GM06990 (cell line): ENCODE measurements around the gene LAMC2.

ENCODE experiments used
- DNase-seq: peaks from one replicate; pipeline ENCODE4 v3.0.0-alpha.2; 2011; ENCODE audit not compliant: insufficient read length; ENCODE audit errors: extremely low read depth
- H3K27me3 ChIP-seq: replicated peaks from 2 replicates; pipeline ENCODE4 v1.6.0; 2011; ENCODE audit warnings: low read length; ENCODE audit not compliant: control insufficient read depth, insufficient read depth
- H3K36me3 ChIP-seq: 2 replicates; pipeline ENCODE4 v1.5.1; 2011; ENCODE audit warnings: low read length; ENCODE audit not compliant: control insufficient read depth, insufficient read depth
- H3K4me3 ChIP-seq: replicated peaks from 2 replicates; pipeline ENCODE4 v1.5.1; 2011; ENCODE audit warnings: low read depth, mild to moderate bottlenecking, control low read depth, low read length
- TF ChIP-seq, protein P1 (sequence below): IDR thresholded peaks from 2 replicates; pipeline ENCODE4 v1.5.1; 2011; ENCODE audit warnings: low read length, control low read depth, mild to moderate bottlenecking, inconsistent platforms; ENCODE audit not compliant: insufficient read depth, poor library complexity, severe bottlenecking

The LAMC2 gene

DNA sequence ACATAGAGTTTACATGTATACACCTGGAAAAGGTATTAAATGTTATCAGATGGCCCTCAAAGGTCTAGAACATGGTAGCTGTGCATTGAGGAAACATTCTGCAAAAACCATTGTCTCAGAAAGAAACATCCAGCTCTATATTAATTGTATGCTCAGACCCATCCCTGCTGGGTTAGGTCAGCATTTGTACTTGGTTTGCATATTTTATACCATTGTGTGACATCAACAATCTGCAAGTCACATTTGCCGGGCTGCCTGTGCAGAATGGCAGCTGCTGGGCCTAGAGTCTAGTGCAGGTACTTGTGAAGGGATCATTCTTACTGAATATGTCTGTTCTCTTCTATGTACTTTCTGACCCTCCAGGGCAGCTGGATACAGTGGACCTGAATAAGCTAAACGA lies 43.9 kb upstream of the LAMC2 start:
- H3K27me3 ChIP-seq, result no peaks in the 10 kb centered on the region
- DNase-seq, result no peak
- no peak overlapping the region for H3K4me3 ChIP-seq
- H3K36me3 ChIP-seq, result peaks cover 2% of the 10 kb centered on the region; the same call in 1 of the 2 replicates
- TF ChIP-seq, protein P1, sequence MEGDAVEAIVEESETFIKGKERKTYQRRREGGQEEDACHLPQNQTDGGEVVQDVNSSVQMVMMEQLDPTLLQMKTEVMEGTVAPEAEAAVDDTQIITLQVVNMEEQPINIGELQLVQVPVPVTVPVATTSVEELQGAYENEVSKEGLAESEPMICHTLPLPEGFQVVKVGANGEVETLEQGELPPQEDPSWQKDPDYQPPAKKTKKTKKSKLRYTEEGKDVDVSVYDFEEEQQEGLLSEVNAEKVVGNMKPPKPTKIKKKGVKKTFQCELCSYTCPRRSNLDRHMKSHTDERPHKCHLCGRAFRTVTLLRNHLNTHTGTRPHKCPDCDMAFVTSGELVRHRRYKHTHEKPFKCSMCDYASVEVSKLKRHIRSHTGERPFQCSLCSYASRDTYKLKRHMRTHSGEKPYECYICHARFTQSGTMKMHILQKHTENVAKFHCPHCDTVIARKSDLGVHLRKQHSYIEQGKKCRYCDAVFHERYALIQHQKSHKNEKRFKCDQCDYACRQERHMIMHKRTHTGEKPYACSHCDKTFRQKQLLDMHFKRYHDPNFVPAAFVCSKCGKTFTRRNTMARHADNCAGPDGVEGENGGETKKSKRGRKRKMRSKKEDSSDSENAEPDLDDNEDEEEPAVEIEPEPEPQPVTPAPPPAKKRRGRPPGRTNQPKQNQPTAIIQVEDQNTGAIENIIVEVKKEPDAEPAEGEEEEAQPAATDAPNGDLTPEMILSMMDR, result no peak

DNA sequence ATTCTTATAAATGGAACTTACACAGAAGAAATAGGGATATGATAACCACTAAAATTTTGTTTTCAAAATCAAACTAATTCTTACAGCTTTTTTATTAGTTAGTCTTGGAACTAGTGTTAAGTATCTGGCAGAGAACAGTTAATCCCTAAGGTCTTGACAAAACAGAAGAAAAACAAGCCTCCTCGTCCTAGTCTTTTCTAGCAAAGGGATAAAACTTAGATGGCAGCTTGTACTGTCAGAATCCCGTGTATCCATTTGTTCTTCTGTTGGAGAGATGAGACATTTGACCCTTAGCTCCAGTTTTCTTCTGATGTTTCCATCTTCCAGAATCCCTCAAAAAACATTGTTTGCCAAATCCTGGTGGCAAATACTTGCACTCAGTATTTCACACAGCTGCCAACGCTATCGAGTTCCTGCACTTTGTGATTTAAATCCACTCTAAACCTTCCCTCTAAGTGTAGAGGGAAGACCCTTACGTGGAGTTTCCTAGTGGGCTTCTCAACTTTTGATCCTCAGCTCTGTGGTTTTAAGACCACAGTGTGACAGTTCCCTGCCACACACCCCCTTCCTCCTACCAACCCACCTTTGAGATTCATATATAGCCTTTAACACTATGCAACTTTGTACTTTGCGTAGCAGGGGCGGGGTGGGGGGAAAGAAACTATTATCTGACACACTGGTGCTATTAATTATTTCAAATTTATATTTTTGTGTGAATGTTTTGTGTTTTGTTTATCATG lies 42.3 kb upstream of the LAMC2 start:
- peaks cover 2% of the 10 kb centered on the region; the same call in 1 of the 2 replicates for H3K36me3 ChIP-seq
- H3K4me3 ChIP-seq, result no peak overlapping the region
- TF ChIP-seq, protein P1, result no peak
- no peaks in the 10 kb centered on the region for H3K27me3 ChIP-seq
- DNase-seq, result no peak

DNA sequence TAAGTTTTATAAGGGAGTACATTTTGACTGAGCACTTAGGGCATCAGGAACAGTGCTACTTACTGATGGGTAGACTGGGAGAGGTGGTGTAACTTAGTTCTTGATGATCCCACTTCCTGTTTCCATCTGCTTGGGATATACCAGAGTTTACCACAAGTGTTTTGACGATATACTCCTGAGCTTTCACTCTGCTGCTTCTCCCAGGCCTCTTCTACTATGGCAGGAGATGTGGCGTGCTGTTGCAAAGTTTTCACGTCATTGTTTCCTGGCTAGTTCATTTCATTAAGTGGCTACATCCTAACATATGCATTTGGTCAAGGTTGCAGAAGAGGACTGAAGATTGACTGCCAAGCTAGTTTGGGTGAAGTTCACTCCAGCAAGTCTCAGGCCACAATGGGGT lies 41.3 kb upstream of the LAMC2 start:
- DNase-seq, result no peak
- no peaks in the 10 kb centered on the region for H3K27me3 ChIP-seq
- no peak overlapping the region for H3K4me3 ChIP-seq
- H3K36me3 ChIP-seq, result peaks cover 2% of the 10 kb centered on the region; the same call in 1 of the 2 replicates
- TF ChIP-seq, protein P1, result no peak

DNA sequence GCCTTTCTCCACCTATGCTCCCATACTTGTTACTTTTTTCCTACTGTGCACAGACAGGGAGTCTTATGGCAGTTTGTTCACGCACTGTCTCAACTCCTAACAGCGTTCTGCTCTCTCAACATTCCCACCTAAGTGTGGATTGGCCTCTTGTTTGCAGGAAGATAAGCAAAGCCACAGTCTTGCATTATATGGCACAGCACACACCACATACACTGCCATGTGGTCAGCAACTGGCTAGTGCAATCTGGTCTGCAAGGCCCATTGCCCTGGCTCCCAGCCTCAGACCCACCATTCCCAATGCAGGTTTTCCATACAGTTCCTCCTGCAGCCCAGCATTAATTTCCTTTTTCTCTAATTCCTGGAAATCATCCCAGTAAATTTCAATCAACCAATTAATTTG lies 38.3 kb upstream of the LAMC2 start:
- Histone ChIP-seq H3K27me3 (no peaks in the 10 kb centered on the region), H3K4me3 (no peak overlapping the region), H3K36me3 (no peaks in the 10 kb centered on the region)
- no peak for DNase-seq
- TF ChIP-seq, protein P1, result no peak

DNA sequence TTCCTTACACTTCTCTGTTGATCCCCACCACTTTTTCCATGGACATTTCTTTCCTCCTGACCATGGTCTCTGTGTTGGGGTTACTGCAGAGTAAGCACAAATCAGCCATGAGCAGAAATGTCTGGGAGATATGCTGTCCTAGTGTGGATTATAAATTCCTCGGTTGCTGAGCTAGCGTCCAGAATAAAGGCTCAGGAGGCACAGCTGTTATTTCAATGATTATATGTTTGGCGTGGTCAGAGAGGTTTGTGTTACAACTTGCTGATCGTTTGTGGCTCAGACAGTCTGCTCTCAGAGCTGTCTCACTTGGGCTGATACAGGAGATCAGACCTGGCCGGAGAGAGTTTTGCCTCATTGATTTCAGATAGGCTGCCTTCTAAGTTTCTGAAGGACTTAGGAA lies 37.5 kb upstream of the LAMC2 start:
- H3K27me3 ChIP-seq, result no peaks in the 10 kb centered on the region
- H3K36me3 ChIP-seq, result no peaks in the 10 kb centered on the region
- no peak for DNase-seq
- H3K4me3 ChIP-seq, result no peak overlapping the region
- TF ChIP-seq, protein P1, result no peak
